GM21717 (cell line): Measurements from ENCODE around the gene FSTL3.
"Not testable (repeated sequence)": the region's sequence is repeated elsewhere in the genome, so short reads cannot be mapped to it uniquely, and the experiment has no call there.

Experiments
- ATAC-seq: cut with Tn5 transposase; IDR thresholded peaks from one replicate; pipeline ENCODE4 v1.9.1; 2021; ENCODE audit warnings: mild to moderate bottlenecking, moderate library complexity; ENCODE audit not compliant: unreplicated experiment

Gene FSTL3

GRCh38 chr19:676339-677105, at the start of gene FSTL3:
Gene FSTL3 (plus strand): TSS chr19:676392. CDS start chr19:676424, 32 bp downstream.
- no peak for ATAC-seq

GRCh38 chr19:626566-626965, 49.6 kb upstream of the FSTL3 start:
- not testable (repeated sequence) for ATAC-seq

GRCh38 chr19:628168-628567, 48.0 kb upstream of the FSTL3 start:
- no peak for ATAC-seq

- ATAC-seq = not testable (repeated sequence)
Measured at GRCh38 chr19:629515-629914, 46.7 kb upstream of the FSTL3 start.

GRCh38 chr19:629961-630714, 46.1 kb upstream of the FSTL3 start:
- no peak for ATAC-seq

- ATAC-seq = peak; percentile 13
Measured at GRCh38 chr19:632579-633067, 43.6 kb upstream of the FSTL3 start.

GRCh38 chr19:633068-633785, 43.0 kb upstream of the FSTL3 start, which contains the start of gene POLRMT:
Gene POLRMT (minus strand): TSS chr19:633537. CDS start chr19:633512, 25 bp downstream.
- ATAC-seq = peak; percentile 50

GRCh38 chr19:633786-634639, 42.2 kb upstream of the FSTL3 start:
- no peak for ATAC-seq

GRCh38 chr19:634975-635652, 41.1 kb upstream of the FSTL3 start:
- no peak for ATAC-seq

GRCh38 chr19:638906-639252, 37.3 kb upstream of the FSTL3 start:
- ATAC-seq = no peak

- peak; percentile 32 for ATAC-seq
Measured at GRCh38 chr19:639253-640160, 36.7 kb upstream of the FSTL3 start, which contains the start of gene FGF22. Gene FGF22 (plus strand): TSS chr19:639879. CDS start chr19:639926, 47 bp downstream.

- ATAC-seq = no peak
Measured at GRCh38 chr19:640161-640558, 36.0 kb upstream of the FSTL3 start.

- no peak for ATAC-seq
Measured at GRCh38 chr19:640606-641189, 35.5 kb upstream of the FSTL3 start.

- no peak for ATAC-seq
Measured at GRCh38 chr19:641702-642101, 34.5 kb upstream of the FSTL3 start.

GRCh38 chr19:642767-643727, 33.1 kb upstream of the FSTL3 start:
- no peak for ATAC-seq

- ATAC-seq = no peak
Measured at GRCh38 chr19:643736-644135, 32.5 kb upstream of the FSTL3 start.

GRCh38 chr19:644363-644762, 31.8 kb upstream of the FSTL3 start:
- no peak for ATAC-seq
